Left lung (tissue), 10 donors: ENCODE data around the gene CPNE7. TPM values are rescaled to one million over a fixed set of nuclear protein-coding genes. Genes with fewer than 3 reads are reported as not detected.
A peak's percentile ranks its signal among the peaks of the same experiment; 100 is the strongest.

Experiments used
- ATAC-seq: fragments of 200-7000 bp; cut with Tn5 transposase; one replicate; pipeline ENCODE4 v1.9.1; 2020; ENCODE audit warnings: moderate library complexity
- DNase-seq, 4 donors: peaks; one replicate each; pipeline ENCODE4 v3.0.0-alpha.2; 2013 to 2020
- H3K27ac ChIP-seq, 2 donors: fragments of 200-600 bp; sonication (generic) in 1 of 2; one replicate each; pipeline versions ENCODE4 v1.5.0 to v1.8.0; 2020 to 2021
- H3K27me3 ChIP-seq, 2 donors: fragments of 200-600 bp; sonication (generic) in 1 of 2; one replicate each; pipeline versions ENCODE4 v1.5.0 to v1.8.0; 2020 to 2021
- H3K36me3 ChIP-seq, 2 donors: fragments of 200-600 bp; sonication (generic) in 1 of 2; one replicate each; pipeline versions ENCODE4 v1.5.0 to v1.8.0; 2020 to 2021
- H3K4me1 ChIP-seq, 2 donors: fragments of 200-600 bp; one replicate each; pipeline ENCODE4 v1.8.0; 2021
- H3K4me3 ChIP-seq, 2 donors: fragments of 200-600 bp; sonication (generic) in 1 of 2; one replicate each; pipeline versions ENCODE4 v1.5.0 to v1.8.0; 2020 to 2021; ENCODE audit warnings: mild to moderate bottlenecking in 1 of 2
- H3K9me3 ChIP-seq, 2 donors: fragments of 200-600 bp; sonication (generic) in 1 of 2; one replicate each; pipeline versions ENCODE4 v1.5.0 to v1.8.0; 2020 to 2021
- intact Hi-C, 2 donors: fragments of 100-400 bp; cut with DNase I; formaldehyde crosslinking; loops; one replicate each; pipeline versions ENCODE4 v1.11.2 to v1.14.2; 2022
- polyA plus RNA-seq, 6 donors: library from polyadenylated mRNA; unstranded; fragments of 120-200 nt; gene quantifications; one replicate each; pipeline ENCODE4 v1.2.1, GENCODE V29; 2013; ENCODE audit not compliant: insufficient read length in 6 of 6
- total RNA-seq, 2 donors: library from RNA; stranded (reverse); fragmentation: NEBNext Ultra II Directional; extraction: Animal tissue kit (Norgen Biotek cat#: 25700); gene quantifications; one replicate each; pipeline ENCODE4 v1.2.1, GENCODE V29; 2021
- TF ChIP-seq, protein P1 (sequence below), 2 donors: fragments of 200-600 bp; sonication (generic) in 1 of 2; IDR thresholded peaks; one replicate each; pipeline versions ENCODE4 v1.5.0 to v1.8.0; 2021; ENCODE audit warnings: antibody characterized with exemption in 2 of 2
- donor health status: DM: no; HTN: yes; CAD: no.
- donor health status: DM: no; HTN: no; CAD: no.

CPNE7 gene
- total and polyA plus RNA-seq, 8 donors = 0.26 to 1.3 (median 0.36) TPM; not detected in 1

DNA sequence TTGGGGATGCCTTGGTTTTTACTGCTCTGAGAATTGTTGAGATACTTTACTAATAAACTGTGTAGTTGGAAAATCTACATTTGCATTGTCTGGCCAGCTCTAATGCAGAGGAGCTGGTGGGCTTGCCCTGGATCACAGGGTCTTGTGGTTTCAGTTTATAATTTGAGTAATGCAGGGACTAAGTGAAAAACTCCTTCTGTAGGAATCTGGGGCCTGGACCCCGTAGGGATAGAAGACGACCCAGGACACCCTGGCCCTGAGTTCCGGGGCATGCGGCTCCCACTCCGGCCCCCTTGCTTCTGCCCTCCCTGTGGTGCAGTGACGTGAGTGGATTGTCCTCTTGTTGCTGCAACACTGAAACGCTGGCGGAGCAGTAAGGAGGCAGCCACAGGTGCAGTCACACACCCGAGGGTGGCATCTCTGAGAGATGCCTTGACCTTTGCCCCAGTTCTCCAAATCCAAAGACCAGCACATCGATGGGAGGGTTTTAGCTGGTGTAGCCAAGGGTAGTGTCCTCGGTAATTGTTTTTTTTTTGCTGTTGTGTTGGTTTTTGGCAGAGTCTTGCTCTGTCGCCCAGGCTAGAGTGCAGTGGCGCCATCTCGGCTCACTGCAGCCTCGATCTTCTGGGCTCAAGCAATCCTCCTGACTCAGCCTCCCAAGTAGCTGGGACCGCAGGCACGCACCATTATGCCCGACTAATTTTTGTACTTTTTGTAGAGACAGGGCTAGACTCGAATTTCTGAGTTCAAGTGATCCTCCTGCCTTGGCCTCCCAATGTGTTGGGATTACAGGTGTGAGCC, 17.7 kb upstream of the CPNE7 start:
- Histone ChIP-seq H3K9me3 (no peaks in the 10 kb centered on the region), H3K36me3 (peaks cover 0 to 64% of the 10 kb centered on the region in 2 donors), H3K27ac (no peak overlapping the region), H3K4me1 (peaks cover 8 to 50% of the 10 kb centered on the region in 2 donors), H3K4me3 (no peak overlapping the region), H3K27me3 (no peaks in the 10 kb centered on the region)
- DNase-seq (no peak), ATAC-seq (no peak)
- intact Hi-C loops = loop anchor here in 1 of 2 donors (10.0 kb wide), 1 partner anchor 223 kb away; no protein-coding TSS in a partner anchor
- TF ChIP-seq, protein P1, sequence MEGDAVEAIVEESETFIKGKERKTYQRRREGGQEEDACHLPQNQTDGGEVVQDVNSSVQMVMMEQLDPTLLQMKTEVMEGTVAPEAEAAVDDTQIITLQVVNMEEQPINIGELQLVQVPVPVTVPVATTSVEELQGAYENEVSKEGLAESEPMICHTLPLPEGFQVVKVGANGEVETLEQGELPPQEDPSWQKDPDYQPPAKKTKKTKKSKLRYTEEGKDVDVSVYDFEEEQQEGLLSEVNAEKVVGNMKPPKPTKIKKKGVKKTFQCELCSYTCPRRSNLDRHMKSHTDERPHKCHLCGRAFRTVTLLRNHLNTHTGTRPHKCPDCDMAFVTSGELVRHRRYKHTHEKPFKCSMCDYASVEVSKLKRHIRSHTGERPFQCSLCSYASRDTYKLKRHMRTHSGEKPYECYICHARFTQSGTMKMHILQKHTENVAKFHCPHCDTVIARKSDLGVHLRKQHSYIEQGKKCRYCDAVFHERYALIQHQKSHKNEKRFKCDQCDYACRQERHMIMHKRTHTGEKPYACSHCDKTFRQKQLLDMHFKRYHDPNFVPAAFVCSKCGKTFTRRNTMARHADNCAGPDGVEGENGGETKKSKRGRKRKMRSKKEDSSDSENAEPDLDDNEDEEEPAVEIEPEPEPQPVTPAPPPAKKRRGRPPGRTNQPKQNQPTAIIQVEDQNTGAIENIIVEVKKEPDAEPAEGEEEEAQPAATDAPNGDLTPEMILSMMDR (IDR thresholded peaks at IDR 0.05) = peak in 1 of 2 donors; percentile 23

DNA sequence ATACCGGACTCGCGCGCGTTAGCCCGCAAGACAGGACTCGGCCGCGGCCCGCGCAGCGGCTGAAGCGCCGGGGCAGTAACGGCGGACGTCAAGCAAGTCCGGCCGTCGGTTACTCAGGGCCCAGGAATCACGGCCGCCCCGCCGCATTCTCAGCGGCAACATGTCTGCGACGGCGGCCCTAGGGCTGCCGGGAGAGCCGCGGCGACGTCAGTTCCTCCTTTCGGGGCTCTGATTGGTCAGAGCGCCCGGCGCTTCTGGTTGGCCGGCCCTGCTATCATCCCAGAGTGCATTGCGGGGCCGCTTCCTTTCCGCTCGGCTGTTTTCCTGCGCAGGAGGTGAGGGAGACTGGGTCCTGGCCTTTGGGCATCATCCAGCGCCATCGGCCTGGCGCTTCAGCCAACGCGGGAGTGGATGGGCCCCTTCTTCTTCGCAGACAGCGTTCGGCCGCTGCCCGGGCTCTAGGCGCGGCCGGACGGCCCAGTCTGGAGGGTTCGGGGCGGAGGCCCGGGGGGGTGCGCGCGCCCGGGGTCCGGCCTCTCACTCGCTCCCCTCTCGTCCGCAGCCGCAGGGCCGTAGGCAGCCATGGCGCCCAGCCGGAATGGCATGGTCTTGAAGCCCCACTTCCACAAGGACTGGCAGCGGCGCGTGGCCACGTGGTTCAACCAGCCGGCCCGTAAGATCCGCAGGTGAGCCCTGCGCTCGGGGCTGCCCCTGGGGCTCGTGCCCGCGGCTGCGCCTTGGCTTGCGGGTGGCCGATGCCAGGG, 15.0 kb upstream of the CPNE7 start, which contains the start of gene RPL13:
TSS of gene RPL13 (plus strand) at position 305 of the 764 bp plus-strand sequence. CDS start at position 583, 278 bp downstream.
- intact Hi-C loops = no loop called here
- Histone ChIP-seq H3K4me1 (peaks cover 11 to 77% of the 10 kb centered on the region in 2 donors), H3K36me3 (peaks cover 0 to 58% of the 10 kb centered on the region in 2 donors), H3K27me3 (no peaks in the 10 kb centered on the region), H3K9me3 (no peaks in the 10 kb centered on the region), H3K4me3 (peak within 1 kb of the TSS; percentile 88 to 95), H3K27ac (peak within 1 kb of the TSS; percentile 98 to 99)
- DNase-seq (peak; percentile 91 to 97 (median 96)), ATAC-seq (peak; percentile 93)
- TF ChIP-seq, protein P1 (IDR thresholded peaks at IDR 0.05) = no peak

DNA sequence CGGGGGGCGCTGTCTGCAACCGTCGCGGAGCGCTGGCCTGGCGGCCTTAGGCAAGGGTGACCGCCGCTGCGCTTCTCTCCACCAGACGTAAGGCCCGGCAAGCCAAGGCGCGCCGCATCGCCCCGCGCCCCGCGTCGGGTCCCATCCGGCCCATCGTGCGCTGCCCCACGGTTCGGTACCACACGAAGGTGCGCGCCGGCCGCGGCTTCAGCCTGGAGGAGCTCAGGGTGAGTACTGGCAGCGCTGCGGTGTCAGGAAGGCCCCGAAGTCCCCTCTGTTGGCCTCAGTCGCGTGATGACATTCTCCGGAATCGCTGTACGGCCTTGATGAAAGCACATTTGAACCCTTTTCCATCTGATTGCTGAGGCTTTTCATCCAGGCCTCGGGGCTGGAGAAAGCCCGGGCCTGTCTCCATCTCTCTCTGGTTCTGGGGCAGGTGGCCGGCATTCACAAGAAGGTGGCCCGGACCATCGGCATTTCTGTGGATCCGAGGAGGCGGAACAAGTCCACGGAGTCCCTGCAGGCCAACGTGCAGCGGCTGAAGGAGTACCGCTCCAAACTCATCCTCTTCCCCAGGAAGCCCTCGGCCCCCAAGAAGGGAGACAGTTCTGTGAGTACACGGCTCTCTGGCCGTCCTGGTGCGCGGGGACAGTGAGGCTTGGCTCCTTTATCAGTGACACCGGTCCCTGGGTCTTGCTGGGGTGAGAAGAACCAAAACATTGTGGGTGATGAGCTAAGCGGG, 14.2 kb upstream of the CPNE7 start:
- Histone ChIP-seq H3K27me3 (no peaks in the 10 kb centered on the region), H3K9me3 (no peaks in the 10 kb centered on the region), H3K4me1 (peaks cover 16 to 83% of the 10 kb centered on the region in 2 donors), H3K36me3 (peaks cover 0 to 50% of the 10 kb centered on the region in 2 donors), H3K27ac (peak overlapping the region; percentile 98 to 99), H3K4me3 (peak overlapping the region; percentile 88 to 95)
- TF ChIP-seq, protein P1 (IDR thresholded peaks at IDR 0.05) = no peak
- DNase-seq (no peak), ATAC-seq (no peak)
- intact Hi-C loops = no loop called here

DNA sequence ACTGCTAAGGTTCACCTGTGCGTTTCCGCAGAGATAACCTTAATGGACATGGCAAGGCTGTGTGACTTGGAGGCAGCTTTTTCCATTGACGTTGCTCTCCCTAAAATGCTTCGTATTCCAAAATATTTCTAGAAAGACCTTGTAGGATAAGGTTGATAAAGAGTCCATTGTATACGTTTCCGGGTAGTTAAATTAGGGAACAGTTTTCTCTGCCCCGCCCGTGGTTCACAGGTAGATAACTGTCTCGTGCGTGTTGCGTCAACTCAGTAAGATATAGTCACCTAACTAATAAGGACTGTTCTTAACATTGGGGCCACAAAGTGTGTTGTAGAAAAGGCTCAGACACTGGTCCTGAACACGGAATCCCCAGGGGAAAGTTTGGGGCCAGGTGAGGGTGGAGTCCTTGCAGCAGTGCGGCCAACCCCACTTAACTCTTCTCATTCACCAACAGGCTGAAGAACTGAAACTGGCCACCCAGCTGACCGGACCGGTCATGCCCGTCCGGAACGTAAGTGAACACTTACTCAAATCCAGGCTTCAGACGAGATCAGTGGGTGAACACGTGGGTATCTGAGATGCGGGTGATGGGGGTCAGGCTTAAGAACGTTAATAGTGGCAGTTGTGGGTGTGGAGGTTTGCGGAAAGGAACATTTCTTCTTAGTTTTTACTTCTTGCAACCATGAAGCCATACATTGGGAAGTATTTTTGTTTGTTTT, 13.5 kb upstream of the CPNE7 start:
- Histone ChIP-seq H3K4me3 (peak overlapping the region; percentile 88 to 95), H3K27ac (no peak overlapping the region), H3K36me3 (peaks cover 0 to 43% of the 10 kb centered on the region in 2 donors), H3K27me3 (no peaks in the 10 kb centered on the region), H3K4me1 (peaks cover 16 to 80% of the 10 kb centered on the region in 2 donors), H3K9me3 (no peaks in the 10 kb centered on the region)
- intact Hi-C loops = no loop called here
- TF ChIP-seq, protein P1 (IDR thresholded peaks at IDR 0.05) = no peak
- DNase-seq = no peak
- no peak for ATAC-seq
